ENCODE measurements around the gene TCF3. TPM values are rescaled to one million over a fixed set of nuclear protein-coding genes. Genes with fewer than 3 reads are reported as not detected.

The TCF3 gene
- total and polyA plus RNA-seq, 2 of the 8 experiments (the other 6 are each of a cell fraction or from before 2014, with no cell fraction given) = 241 to 348 TPM

DNA sequence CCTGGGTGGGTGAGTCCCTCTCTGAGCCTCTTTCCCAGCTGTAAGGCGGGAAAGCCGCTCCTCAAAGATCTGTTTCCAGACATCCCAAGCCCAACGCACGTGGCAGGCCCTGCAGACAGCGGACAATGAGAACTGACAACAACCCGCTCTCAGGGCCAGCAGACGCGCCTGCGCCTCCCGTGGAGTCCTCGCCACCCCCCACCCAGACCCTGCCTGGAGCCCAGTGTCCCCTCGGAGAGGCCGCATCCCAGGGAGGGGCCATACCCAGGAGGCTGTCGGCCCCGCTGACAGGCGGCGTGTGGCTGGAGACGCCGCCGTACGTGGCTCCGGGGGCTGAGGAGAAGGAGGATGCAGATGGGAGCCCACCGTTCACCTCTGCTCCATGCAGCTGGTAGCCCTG, 30.8 kb downstream of the TCF3 start (continued):
- TF ChIP-seq, protein P1, sequence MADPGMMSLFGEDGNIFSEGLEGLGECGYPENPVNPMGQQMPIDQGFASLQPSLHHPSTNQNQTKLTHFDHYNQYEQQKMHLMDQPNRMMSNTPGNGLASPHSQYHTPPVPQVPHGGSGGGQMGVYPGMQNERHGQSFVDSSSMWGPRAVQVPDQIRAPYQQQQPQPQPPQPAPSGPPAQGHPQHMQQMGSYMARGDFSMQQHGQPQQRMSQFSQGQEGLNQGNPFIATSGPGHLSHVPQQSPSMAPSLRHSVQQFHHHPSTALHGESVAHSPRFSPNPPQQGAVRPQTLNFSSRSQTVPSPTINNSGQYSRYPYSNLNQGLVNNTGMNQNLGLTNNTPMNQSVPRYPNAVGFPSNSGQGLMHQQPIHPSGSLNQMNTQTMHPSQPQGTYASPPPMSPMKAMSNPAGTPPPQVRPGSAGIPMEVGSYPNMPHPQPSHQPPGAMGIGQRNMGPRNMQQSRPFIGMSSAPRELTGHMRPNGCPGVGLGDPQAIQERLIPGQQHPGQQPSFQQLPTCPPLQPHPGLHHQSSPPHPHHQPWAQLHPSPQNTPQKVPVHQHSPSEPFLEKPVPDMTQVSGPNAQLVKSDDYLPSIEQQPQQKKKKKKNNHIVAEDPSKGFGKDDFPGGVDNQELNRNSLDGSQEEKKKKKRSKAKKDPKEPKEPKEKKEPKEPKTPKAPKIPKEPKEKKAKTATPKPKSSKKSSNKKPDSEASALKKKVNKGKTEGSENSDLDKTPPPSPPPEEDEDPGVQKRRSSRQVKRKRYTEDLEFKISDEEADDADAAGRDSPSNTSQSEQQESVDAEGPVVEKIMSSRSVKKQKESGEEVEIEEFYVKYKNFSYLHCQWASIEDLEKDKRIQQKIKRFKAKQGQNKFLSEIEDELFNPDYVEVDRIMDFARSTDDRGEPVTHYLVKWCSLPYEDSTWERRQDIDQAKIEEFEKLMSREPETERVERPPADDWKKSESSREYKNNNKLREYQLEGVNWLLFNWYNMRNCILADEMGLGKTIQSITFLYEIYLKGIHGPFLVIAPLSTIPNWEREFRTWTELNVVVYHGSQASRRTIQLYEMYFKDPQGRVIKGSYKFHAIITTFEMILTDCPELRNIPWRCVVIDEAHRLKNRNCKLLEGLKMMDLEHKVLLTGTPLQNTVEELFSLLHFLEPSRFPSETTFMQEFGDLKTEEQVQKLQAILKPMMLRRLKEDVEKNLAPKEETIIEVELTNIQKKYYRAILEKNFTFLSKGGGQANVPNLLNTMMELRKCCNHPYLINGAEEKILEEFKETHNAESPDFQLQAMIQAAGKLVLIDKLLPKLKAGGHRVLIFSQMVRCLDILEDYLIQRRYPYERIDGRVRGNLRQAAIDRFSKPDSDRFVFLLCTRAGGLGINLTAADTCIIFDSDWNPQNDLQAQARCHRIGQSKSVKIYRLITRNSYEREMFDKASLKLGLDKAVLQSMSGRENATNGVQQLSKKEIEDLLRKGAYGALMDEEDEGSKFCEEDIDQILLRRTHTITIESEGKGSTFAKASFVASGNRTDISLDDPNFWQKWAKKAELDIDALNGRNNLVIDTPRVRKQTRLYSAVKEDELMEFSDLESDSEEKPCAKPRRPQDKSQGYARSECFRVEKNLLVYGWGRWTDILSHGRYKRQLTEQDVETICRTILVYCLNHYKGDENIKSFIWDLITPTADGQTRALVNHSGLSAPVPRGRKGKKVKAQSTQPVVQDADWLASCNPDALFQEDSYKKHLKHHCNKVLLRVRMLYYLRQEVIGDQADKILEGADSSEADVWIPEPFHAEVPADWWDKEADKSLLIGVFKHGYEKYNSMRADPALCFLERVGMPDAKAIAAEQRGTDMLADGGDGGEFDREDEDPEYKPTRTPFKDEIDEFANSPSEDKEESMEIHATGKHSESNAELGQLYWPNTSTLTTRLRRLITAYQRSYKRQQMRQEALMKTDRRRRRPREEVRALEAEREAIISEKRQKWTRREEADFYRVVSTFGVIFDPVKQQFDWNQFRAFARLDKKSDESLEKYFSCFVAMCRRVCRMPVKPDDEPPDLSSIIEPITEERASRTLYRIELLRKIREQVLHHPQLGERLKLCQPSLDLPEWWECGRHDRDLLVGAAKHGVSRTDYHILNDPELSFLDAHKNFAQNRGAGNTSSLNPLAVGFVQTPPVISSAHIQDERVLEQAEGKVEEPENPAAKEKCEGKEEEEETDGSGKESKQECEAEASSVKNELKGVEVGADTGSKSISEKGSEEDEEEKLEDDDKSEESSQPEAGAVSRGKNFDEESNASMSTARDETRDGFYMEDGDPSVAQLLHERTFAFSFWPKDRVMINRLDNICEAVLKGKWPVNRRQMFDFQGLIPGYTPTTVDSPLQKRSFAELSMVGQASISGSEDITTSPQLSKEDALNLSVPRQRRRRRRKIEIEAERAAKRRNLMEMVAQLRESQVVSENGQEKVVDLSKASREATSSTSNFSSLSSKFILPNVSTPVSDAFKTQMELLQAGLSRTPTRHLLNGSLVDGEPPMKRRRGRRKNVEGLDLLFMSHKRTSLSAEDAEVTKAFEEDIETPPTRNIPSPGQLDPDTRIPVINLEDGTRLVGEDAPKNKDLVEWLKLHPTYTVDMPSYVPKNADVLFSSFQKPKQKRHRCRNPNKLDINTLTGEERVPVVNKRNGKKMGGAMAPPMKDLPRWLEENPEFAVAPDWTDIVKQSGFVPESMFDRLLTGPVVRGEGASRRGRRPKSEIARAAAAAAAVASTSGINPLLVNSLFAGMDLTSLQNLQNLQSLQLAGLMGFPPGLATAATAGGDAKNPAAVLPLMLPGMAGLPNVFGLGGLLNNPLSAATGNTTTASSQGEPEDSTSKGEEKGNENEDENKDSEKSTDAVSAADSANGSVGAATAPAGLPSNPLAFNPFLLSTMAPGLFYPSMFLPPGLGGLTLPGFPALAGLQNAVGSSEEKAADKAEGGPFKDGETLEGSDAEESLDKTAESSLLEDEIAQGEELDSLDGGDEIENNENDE (IDR thresholded peaks at IDR 0.05; ENCODE audit: insufficient replicate concordance, low read length) = no peak
- TF ChIP-seq GTF2F1 (IDR thresholded peaks at IDR 0.05; ENCODE audit: borderline replicate concordance, low read depth, low read length) = no peak
- no peak for TF ChIP-seq RAD21 (IDR thresholded peaks at IDR 0.05 in 1 of 2, conservative IDR thresholded peaks at IDR 0.05 in 1 of 2; ENCODE audit: low read depth in 2 of 2, low read length in 2 of 2)
- no peak for TF ChIP-seq YY1 (IDR thresholded peaks at IDR 0.05; ENCODE audit: low read depth, low read length)
- TF ChIP-seq HDAC6 (IDR thresholded peaks at IDR 0.05; ENCODE audit: low read depth, low read length) = no peak
- TF ChIP-seq SIX5 (IDR thresholded peaks at IDR 0.05; ENCODE audit: low read depth, low read length) = no peak
- no peak for TF ChIP-seq GABPA (IDR thresholded peaks at IDR 0.05; ENCODE audit: borderline replicate concordance, insufficient read depth, low read length)
- no peak for TF ChIP-seq CHD2 (IDR thresholded peaks at IDR 0.05; ENCODE audit: low read length)
- TF ChIP-seq TEAD4 (IDR thresholded peaks at IDR 0.05; ENCODE audit: low read depth, low read length) = no peak

Data from H1 (cell line).